K562 (cell line): ENCODE measurements around the gene CCDC9. TPM values are rescaled to one million over a fixed set of nuclear protein-coding genes. Genes with fewer than 3 reads are reported as not detected.

Source experiments
- ATAC-seq: fragments of 200-7000 bp; cut with Tn5 transposase; 3 replicates; pipeline ENCODE4 v1.9.1; 2020; ENCODE audit warnings: moderate library complexity
- BruUV-seq: library from RNA; stranded (reverse); fragments of 400-500 nt; replicated peaks from 2 replicates; lab custom pipeline; 2021; lab: Mats Ljungman, UMichigan
- CTCF ChIA-PET: fragments of 300-600 bp; formaldehyde crosslinking; extraction: SDS; loops from one replicate; lab custom pipeline; 2021; ENCODE audit warnings: low intra/inter-chr PET ratio; lab: Yijun Ruan, JAX
- POLR2A ChIA-PET: fragments of 300-600, 350-650 bp; sonication (Branson Sonifier 250); formaldehyde crosslinking; extraction: SDS; loops from one replicate; lab custom pipeline; 2021; ENCODE audit warnings: antibody characterized with exemption, inconsistent platforms; lab: Yijun Ruan, JAX
- DNase-seq, 4 experiments: peaks; one replicate each; pipeline versions ENCODE4 v3.0.0 to v3.0.0-alpha.2; 2011 to 2018; ENCODE audit warnings: low spot score in 3 of 4, mixed read lengths in 3 of 4; ENCODE audit errors: extremely low read depth in 1 of 4
- FAIRE-seq: peaks from 2 replicates; lab custom pipeline; 2011; peaks lifted over from hg19 to GRCh38; lab: Jason Lieb, UNC
- H2AFZ ChIP-seq: 2 replicates; pipeline ENCODE4 v1.6.0; 2011; ENCODE audit warnings: low read depth, low read length, control low read depth, inconsistent platforms
- H3K27ac ChIP-seq: fragments of 200-600 bp; 3 replicates; pipeline ENCODE4 v1.8.0; 2011; ENCODE audit warnings: low read depth, mild to moderate bottlenecking, control low read depth, inconsistent platforms, low read length, moderate library complexity, mixed read lengths; ENCODE audit errors: extremely low read depth
- H3K27me3 ChIP-seq, 2 experiments: fragments of 300-600 bp in 1 of 2; 2 replicates in 1 of 2; 3 replicates in 1 of 2; pipeline versions ENCODE4 v1.6.0 to v1.8.0; 2011; ENCODE audit warnings: inconsistent platforms in 2 of 2, low read length in 2 of 2, mild to moderate bottlenecking in 1 of 2, mixed read lengths in 1 of 2, moderate library complexity in 1 of 2; ENCODE audit not compliant: control insufficient read depth in 2 of 2, insufficient read depth in 2 of 2
- H3K36me3 ChIP-seq: fragments of 300-600 bp; 3 replicates; pipeline ENCODE4 v1.8.0; 2011; ENCODE audit warnings: mild to moderate bottlenecking, low read length, inconsistent platforms; ENCODE audit not compliant: control insufficient read depth, insufficient read depth
- H3K4me1 ChIP-seq, 2 experiments: fragments of 200-600 bp in 1 of 2; replicated peaks in 1 of 2; 2 replicates in 1 of 2; 3 replicates in 1 of 2; pipeline versions ENCODE4 v1.5.1 to v1.8.0; 2011; ENCODE audit warnings: inconsistent platforms in 2 of 2, low read length in 2 of 2, mild to moderate bottlenecking in 1 of 2, mixed read lengths in 1 of 2, moderate library complexity in 1 of 2; ENCODE audit not compliant: control insufficient read depth in 2 of 2, insufficient read depth in 2 of 2
- H3K4me2 ChIP-seq: 2 replicates; pipeline ENCODE4 v1.6.1; 2011; ENCODE audit warnings: low read length, control low read depth, inconsistent platforms, mixed read lengths; ENCODE audit not compliant: insufficient read depth
- H3K4me3 ChIP-seq: fragments of 200-600 bp; sonication (generic), shearing (Covaris generic); 2 replicates; pipeline ENCODE4 v1.5.1; 2016; ENCODE audit warnings: control low read depth, inconsistent platforms
- H3K79me2 ChIP-seq: fragments of 200-600 bp; 3 replicates; pipeline ENCODE4 v1.8.0; 2011; ENCODE audit warnings: low read length, inconsistent platforms; ENCODE audit not compliant: control insufficient read depth, insufficient read depth
- H3K9ac ChIP-seq, 2 experiments: 2 replicates each; pipeline versions ENCODE4 v1.6.0 to v1.6.1; 2011; ENCODE audit warnings: low read depth in 2 of 2, low read length in 2 of 2, control low read depth in 1 of 2, inconsistent platforms in 1 of 2, mild to moderate bottlenecking in 1 of 2, mixed read lengths in 1 of 2; ENCODE audit not compliant: insufficient read depth in 1 of 2
- H3K9me1 ChIP-seq: one replicate; pipeline ENCODE4 v1.6.0; 2011; ENCODE audit warnings: inconsistent platforms, mild to moderate bottlenecking, low read length, moderate library complexity; ENCODE audit not compliant: control insufficient read depth, insufficient read depth
- H3K9me3 ChIP-seq: replicated peaks from 2 replicates; pipeline ENCODE4 v1.5.1; 2011; ENCODE audit warnings: low read depth, low read length, inconsistent platforms; ENCODE audit not compliant: control insufficient read depth, insufficient read depth
- H4K20me1 ChIP-seq: replicated peaks from 2 replicates; pipeline ENCODE4 v1.6.1; 2011; ENCODE audit warnings: low read length, inconsistent platforms, mixed read lengths; ENCODE audit not compliant: control insufficient read depth, insufficient read depth
- BHLHE40 ChIP-seq: IDR thresholded peaks from 2 replicates; pipeline ENCODE4 v1.6.1; 2011; ENCODE audit warnings: low read length, improper control_type of control experiment
- ERF ChIP-seq: fragments of 450-650 bp; formaldehyde crosslinking; IDR thresholded peaks from 2 replicates; pipeline ENCODE4 v1.4.0; 2020; ENCODE audit warnings: mild to moderate bottlenecking, mixed read lengths
- FOS ChIP-seq: IDR thresholded peaks from 3 replicates; pipeline ENCODE4 v1.6.1; 2011; ENCODE audit not compliant: insufficient read length; ENCODE audit errors: extremely low read depth
- GABPB1 ChIP-seq: sonication (generic); formaldehyde crosslinking; IDR thresholded peaks from 2 replicates; pipeline ENCODE4 v1.8.0; 2022; ENCODE audit warnings: mild to moderate bottlenecking, missing genetic modification reagents
- GATAD2B ChIP-seq: fragments of 450-650 bp; IDR thresholded peaks from 2 replicates; pipeline ENCODE4 v1.6.1; 2017; ENCODE audit warnings: mild to moderate bottlenecking, borderline replicate concordance
- HIVEP1 ChIP-seq: fragments of 250-450 bp; sonication (Bioruptor Pico); IDR thresholded peaks from 2 replicates; pipeline ENCODE4 v1.4.0; 2020; ENCODE audit warnings: mild to moderate bottlenecking
- NUFIP1 ChIP-seq: fragments of 450-650 bp; IDR thresholded peaks from 2 replicates; pipeline ENCODE4 v1.6.1; 2018; ENCODE audit not compliant: partially characterized antibody
- RUNX1 ChIP-seq: sonication (generic); IDR thresholded peaks from 2 replicates; pipeline ENCODE4 v1.6.1; 2016; ENCODE audit warnings: antibody characterized with exemption, low read depth
- SRSF7 ChIP-seq: fragments of 200-400 bp; formaldehyde crosslinking; optimal IDR thresholded peaks from 2 replicates; pipeline ENCODE3; 2017; ENCODE audit warnings: mild to moderate bottlenecking, low read depth, low read length
- ZFP30 ChIP-seq: fragments of 250-450 bp; sonication (Bioruptor Pico); IDR thresholded peaks from 2 replicates; pipeline ENCODE4 v1.8.0; 2022; ENCODE audit warnings: moderate library complexity, mild to moderate bottlenecking, inconsistent platforms, borderline replicate concordance
- ZNF12 ChIP-seq: sonication (generic); formaldehyde crosslinking; IDR thresholded peaks from 2 replicates; pipeline ENCODE4 v1.4.0; 2020; ENCODE audit warnings: mild to moderate bottlenecking, missing genetic modification reagents
- ZNF263 ChIP-seq: sonication (generic); formaldehyde crosslinking; IDR thresholded peaks from 2 replicates; pipeline ENCODE4 v1.8.0; 2022; ENCODE audit warnings: mild to moderate bottlenecking, missing genetic modification reagents, borderline replicate concordance
- WGBS: fragments of 100-300 bp; shearing (Covaris generic); methylation state at CpG from one replicate; pipeline ENCODE4 v1.1.6; 2016; ENCODE audit warnings: low coverage, mixed read lengths; ENCODE audit not compliant: insufficient coverage; ENCODE audit errors: missing lambda C conversion rate; 5-methylcytosine and 5-hydroxymethylcytosine counted together
- in situ Hi-C: fragments of 300-500 bp; cut with MboI; formaldehyde crosslinking; loops from 4 replicates; pipeline ENCODE4 v1.15.0; 2018; ENCODE audit warnings: inconsistent platforms, mixed read lengths
- intact Hi-C: fragments of 100-400 bp; cut with micrococcal nuclease; formaldehyde crosslinking; loops from 2 replicates; pipeline ENCODE4 v1.14.2; 2022
- polyA plus RNA-seq, 8 experiments: library from polyadenylated mRNA; depleted of rRNA in 4 of 8; stranded (reverse) in 5 of 8; unstranded in 3 of 8; fragments of >200 nt; fragmentation: Nextera tagmentation in 2 of 8; fragmentation: Illumina TruSeq in 1 of 8; extraction: Ambion mirVana in 2 of 8; extraction: Trizol in 1 of 8; gene quantifications; 2 replicates each; pipeline versions ENCODE4 v1.2.1 to v1.2.3, GENCODE V29; 2011 to 2014; ENCODE audit warnings: inconsistent platforms in 1 of 8, missing spikeins in 1 of 8
- total RNA-seq, 7 experiments: library from RNA; depleted of rRNA in 6 of 7; stranded (reverse); fragments of >200 nt in 6 of 7; fragmentation: Illumina TruSeq in 2 of 7; extraction: Trizol in 2 of 7; gene quantifications; 2 replicates each; pipeline versions ENCODE4 v1.2.1 to v1.2.3, GENCODE V29; 2011 to 2021; ENCODE audit warnings: low replicate concordance in 1 of 7
- TF ChIP-seq, protein P1 (sequence below): sonication (generic); formaldehyde crosslinking; IDR thresholded peaks from 2 replicates; pipeline ENCODE4 v1.8.1; 2023; ENCODE audit warnings: mild to moderate bottlenecking, missing genetic modification reagents
- TF ChIP-seq, protein P2 (sequence below), 3 experiments: IDR thresholded peaks in 2 of 3; conservative IDR thresholded peaks in 1 of 3; 2 replicates each; pipeline ENCODE4 v1.5.1; 2011 to 2012; ENCODE audit warnings: low read length in 3 of 3, mild to moderate bottlenecking in 3 of 3, control low read depth in 2 of 3, improper control_type of control experiment in 1 of 3, inconsistent platforms in 1 of 3, low read depth in 1 of 3, mixed read lengths in 1 of 3, moderate library complexity in 1 of 3; ENCODE audit not compliant: insufficient read depth in 2 of 3
- TF ChIP-seq, protein P3 (sequence below), 2 experiments: fragments of 450-650 bp in 1 of 2; sonication (generic) in 1 of 2; formaldehyde crosslinking; conservative IDR thresholded peaks; 2 replicates each; pipeline versions ENCODE4 v1.4.0 to v1.8.1; 2020 to 2022; ENCODE audit warnings: mild to moderate bottlenecking in 1 of 2, missing genetic modification reagents in 1 of 2
- TF ChIP-seq, protein P4 (sequence below): fragments of 450-650 bp; formaldehyde crosslinking; IDR thresholded peaks from 2 replicates; pipeline ENCODE4 v1.4.0; 2020; ENCODE audit warnings: mild to moderate bottlenecking, moderate library complexity

CCDC9 gene
- total and polyA plus RNA-seq, 9 of the 15 experiments (the other 6 are each of a cell fraction or from before 2014, with no cell fraction given), result 0.23 to 38.6 (median 8.4) TPM

DNA sequence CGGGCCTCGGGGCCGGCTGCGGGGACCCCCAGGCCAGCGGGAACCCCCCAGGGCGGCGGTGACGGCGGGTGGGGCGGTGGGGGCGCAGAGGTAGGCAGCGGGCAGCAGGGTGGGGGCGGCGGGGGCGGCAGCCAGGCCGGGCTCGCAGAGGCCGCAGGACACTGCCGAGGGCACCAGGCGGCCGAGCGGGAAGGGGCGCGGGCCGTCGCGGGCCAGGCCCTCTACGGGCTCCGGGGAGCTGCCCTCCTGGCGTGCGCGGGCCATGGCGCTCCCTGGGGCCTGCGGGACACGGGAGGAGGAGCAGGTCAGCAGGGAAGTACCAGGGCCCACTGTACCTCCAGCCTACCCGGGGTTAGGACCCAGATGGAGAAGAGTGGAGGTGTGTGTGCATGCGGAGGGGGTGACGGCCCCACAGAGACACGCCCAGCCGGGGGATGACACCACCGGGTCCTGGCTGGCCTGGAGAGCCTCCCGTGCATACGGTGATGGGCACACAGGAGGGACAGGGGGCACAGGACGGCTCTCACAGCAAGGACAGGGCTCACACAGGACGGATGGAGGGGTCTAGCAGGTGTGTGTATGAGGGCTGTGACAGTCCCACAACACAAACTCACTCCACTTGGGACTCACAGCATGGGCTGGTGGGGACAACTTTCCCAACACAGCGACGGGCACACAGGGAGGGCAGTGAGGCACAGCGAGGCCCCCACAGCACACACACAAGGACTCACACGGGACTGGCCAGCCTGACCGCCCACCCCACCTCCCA lies 28.0 kb upstream of the CCDC9 start:
- ATAC-seq (peak; percentile 50), FAIRE-seq (peak; percentile 56), DNase-seq (peak; percentile 26 to 81 (median 46))
- Histone ChIP-seq H4K20me1 (peaks cover 17% of the 10 kb centered on the region; the same call in 1 of the 2 replicates), H2AFZ (peak overlapping the region; percentile 49; the same call in 1 of the 2 replicates), H3K9me3 (no peaks in the 10 kb centered on the region), H3K9me1 (no peaks in the 10 kb centered on the region), H3K4me3 (peak overlapping the region; percentile 100), H3K9ac (peak overlapping the region; percentile 87 to 99), H3K27ac (peak overlapping the region; percentile 93), H3K79me2 (peaks cover 61% of the 10 kb centered on the region), H3K4me1 (peaks cover 25 to 75% of the 10 kb centered on the region in 2 experiments), H3K36me3 (peaks cover 11% of the 10 kb centered on the region; the same call in 2 of the 3 replicates), H3K4me2 (peak overlapping the region; percentile 100), H3K27me3 (no peaks in the 10 kb centered on the region; a peak in 1 of 5 replicates)
- intact Hi-C loops (loop anchor here (5.0 kb wide), 1 partner anchor 76 kb away; no protein-coding TSS in a partner anchor), in situ Hi-C loops (no loop called here)
- 2% methylated on average over 18 of the region's 50 CpGs for WGBS
- POLR2A ChIA-PET, result interaction anchor here (0.6 to 8.2 kb wide), 8 partner anchors 10 to 1761 kb away, joined by 3 to 171 read pairs (median 10); partner anchors contain the start of gene CCDC9
- CTCF ChIA-PET, result no interaction called here
- BruUV-seq, result no TSS peak
- no peak for TF ChIP-seq ZNF263 (CRISPR knock-in tag)
- TF ChIP-seq, protein P1, sequence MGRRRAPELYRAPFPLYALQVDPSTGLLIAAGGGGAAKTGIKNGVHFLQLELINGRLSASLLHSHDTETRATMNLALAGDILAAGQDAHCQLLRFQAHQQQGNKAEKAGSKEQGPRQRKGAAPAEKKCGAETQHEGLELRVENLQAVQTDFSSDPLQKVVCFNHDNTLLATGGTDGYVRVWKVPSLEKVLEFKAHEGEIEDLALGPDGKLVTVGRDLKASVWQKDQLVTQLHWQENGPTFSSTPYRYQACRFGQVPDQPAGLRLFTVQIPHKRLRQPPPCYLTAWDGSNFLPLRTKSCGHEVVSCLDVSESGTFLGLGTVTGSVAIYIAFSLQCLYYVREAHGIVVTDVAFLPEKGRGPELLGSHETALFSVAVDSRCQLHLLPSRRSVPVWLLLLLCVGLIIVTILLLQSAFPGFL (CRISPR knock-in tag), result 0 out of 2 replicates have a peak, but pooled peaks have one; percentile 53
- TF ChIP-seq ZFP30, result no peak
- TF ChIP-seq ERF (CRISPR knock-in tag), result 0 out of 2 replicates have a peak, but pooled peaks have one; percentile 67
- no peak for TF ChIP-seq FOS
- TF ChIP-seq, protein P2, sequence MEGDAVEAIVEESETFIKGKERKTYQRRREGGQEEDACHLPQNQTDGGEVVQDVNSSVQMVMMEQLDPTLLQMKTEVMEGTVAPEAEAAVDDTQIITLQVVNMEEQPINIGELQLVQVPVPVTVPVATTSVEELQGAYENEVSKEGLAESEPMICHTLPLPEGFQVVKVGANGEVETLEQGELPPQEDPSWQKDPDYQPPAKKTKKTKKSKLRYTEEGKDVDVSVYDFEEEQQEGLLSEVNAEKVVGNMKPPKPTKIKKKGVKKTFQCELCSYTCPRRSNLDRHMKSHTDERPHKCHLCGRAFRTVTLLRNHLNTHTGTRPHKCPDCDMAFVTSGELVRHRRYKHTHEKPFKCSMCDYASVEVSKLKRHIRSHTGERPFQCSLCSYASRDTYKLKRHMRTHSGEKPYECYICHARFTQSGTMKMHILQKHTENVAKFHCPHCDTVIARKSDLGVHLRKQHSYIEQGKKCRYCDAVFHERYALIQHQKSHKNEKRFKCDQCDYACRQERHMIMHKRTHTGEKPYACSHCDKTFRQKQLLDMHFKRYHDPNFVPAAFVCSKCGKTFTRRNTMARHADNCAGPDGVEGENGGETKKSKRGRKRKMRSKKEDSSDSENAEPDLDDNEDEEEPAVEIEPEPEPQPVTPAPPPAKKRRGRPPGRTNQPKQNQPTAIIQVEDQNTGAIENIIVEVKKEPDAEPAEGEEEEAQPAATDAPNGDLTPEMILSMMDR (IDR thresholded peaks at IDR 0.05 in 2 of 3, conservative IDR thresholded peaks at IDR 0.05 in 1 of 3; ENCODE audit: insufficient read depth in 2 of 3, low read depth in 1 of 3, low read length in 3 of 3), result no peak
- no peak for TF ChIP-seq GATAD2B
- TF ChIP-seq NUFIP1, result no peak
- peak; percentile 70 for TF ChIP-seq BHLHE40
- TF ChIP-seq, protein P3, sequence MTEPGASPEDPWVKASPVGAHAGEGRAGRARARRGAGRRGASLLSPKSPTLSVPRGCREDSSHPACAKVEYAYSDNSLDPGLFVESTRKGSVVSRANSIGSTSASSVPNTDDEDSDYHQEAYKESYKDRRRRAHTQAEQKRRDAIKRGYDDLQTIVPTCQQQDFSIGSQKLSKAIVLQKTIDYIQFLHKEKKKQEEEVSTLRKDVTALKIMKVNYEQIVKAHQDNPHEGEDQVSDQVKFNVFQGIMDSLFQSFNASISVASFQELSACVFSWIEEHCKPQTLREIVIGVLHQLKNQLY (CRISPR knock-in tag; conservative IDR thresholded peaks at IDR 0.05), result 0 out of 4 replicates have a peak, but pooled peaks of 1 of the 2 experiments have one; percentile 50
- no peak for TF ChIP-seq HIVEP1 (CRISPR knock-in tag)
- no peak for TF ChIP-seq SRSF7
- no peak for TF ChIP-seq ZNF12 (CRISPR knock-in tag)
- 0 out of 2 replicates have a peak, but pooled peaks have one; percentile 48 for TF ChIP-seq RUNX1
- TF ChIP-seq, protein P4, sequence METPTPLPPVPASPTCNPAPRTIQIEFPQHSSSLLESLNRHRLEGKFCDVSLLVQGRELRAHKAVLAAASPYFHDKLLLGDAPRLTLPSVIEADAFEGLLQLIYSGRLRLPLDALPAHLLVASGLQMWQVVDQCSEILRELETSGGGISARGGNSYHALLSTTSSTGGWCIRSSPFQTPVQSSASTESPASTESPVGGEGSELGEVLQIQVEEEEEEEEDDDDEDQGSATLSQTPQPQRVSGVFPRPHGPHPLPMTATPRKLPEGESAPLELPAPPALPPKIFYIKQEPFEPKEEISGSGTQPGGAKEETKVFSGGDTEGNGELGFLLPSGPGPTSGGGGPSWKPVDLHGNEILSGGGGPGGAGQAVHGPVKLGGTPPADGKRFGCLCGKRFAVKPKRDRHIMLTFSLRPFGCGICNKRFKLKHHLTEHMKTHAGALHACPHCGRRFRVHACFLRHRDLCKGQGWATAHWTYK (CRISPR knock-in tag), result 0 out of 2 replicates have a peak, but pooled peaks have one; percentile 42
- TF ChIP-seq GABPB1, result peak; percentile 47
